Measurements from ENCODE around the gene UBE3B.

UBE3B gene

DNA sequence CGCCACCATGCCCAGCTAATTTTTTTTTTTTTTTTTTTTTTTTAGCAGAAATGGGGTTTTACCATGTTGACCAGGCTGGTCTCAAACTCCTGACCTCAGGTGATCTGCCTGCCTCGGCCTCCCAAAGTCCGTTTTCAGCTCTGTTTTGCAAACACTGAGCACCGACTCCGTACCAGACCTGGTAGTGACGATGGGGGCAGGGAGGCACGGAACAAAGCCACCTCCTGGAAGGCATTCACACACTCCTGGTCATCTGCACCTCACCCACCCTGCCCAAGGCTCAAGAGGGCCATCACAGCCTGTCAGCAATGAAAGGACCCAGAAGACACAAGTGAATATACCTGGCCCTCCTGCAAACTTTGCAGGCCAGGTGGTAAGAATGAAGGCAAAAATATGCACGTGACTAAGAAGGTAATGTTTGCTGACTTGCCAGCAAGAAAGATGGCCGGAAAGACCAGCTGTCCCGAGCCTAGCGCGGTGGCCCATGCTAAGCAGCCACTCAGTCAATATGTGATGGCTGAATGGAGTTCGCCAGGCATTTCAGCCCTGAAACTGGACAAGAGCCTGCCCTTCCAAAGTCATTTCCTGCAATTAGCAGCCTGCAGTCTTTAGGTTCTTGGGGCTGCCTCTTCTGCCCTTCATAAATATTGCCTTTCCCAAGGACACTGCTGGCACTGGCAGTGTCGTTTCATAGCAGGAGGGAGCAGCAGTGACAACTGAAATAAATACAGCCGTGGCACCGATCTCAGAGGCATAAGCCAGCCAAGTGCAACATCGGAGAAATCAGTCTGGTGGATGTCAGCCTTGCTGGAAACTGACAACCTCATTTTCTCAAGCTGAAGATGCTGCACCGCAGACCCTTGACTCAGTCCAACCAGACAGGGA is 78.2 kb downstream of the UBE3B start:
- no peak for DNase-seq
- in situ Hi-C loops (cut with HindIII; ENCODE audit: low pct_ligation_motif_present, low pct_unique_long_range_greater_than_20kb, low sequenced_read_pairs): no loop called here

- no peak for DNase-seq
- in situ Hi-C loops (cut with HindIII; ENCODE audit: low pct_ligation_motif_present, low pct_unique_long_range_greater_than_20kb, low sequenced_read_pairs): no loop called here
These were observed 79.8 kb downstream of the UBE3B start for GRCh38 chr12:109557200-109557599.

DNA sequence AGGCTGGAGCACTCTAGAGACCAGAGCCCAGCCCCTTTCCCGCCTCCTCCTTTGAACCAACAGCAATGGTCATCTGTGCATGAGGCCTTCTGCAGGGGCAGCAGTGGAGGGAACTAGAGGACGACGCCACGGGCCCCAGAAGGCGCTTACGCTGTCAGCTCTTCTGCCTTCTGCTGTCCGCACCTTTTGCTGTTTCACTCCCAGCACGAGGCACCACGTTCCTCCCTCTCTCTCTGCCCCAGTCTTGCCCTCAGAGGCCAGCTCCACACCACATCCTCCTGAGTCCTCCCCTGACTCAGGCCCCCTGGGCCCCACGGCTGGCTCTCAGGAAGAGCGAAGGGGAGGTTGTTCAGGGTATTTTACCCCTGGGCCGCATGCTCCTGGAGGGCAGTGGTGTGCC is 80.4 kb downstream of the UBE3B start:
- in situ Hi-C loops (cut with HindIII; ENCODE audit: low pct_ligation_motif_present, low pct_unique_long_range_greater_than_20kb, low sequenced_read_pairs): no loop called here
- DNase-seq: no peak

DNA sequence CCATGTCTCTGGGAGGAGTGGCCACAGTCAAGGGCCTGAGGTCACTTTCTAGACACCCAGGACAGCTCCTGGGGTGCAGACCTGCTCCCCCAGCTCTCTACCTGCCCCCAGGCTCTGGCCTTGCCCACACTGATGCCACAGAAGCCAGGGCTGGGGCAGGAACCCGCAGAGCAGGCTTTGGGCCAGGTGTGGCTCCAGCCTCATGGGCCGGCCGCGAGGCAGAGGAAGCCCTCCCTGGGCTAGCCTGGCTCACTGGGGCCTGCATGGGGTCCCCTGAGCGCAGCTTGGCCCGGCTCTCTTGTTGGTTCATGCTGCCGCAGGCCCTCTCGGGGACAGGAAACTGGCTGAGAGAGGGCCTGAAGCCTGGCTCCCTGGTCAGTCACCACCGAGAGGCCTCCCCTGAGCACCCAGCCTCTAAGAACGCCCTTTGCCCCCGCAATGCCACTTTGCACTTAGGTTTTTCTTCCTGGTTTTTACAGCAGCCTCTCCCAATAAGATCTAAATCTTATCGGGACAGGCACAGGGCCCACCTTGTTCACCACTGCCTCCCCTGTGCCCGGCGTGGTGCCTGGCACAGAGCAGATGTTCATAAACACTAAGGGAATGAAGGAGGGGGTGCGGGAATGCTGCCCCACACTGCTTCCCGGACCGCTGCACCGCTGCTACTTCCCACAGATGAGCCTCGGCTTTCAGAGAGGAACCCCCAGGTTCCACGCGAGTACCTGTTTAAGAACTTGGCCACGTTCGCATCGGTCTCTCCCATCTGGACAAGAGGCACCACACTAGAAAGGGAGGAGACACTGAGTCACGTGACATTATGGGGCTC is 81.2 kb downstream of the UBE3B start:
- in situ Hi-C loops (cut with HindIII; ENCODE audit: low pct_ligation_motif_present, low pct_unique_long_range_greater_than_20kb, low sequenced_read_pairs): no loop called here
- no peak for DNase-seq

DNA sequence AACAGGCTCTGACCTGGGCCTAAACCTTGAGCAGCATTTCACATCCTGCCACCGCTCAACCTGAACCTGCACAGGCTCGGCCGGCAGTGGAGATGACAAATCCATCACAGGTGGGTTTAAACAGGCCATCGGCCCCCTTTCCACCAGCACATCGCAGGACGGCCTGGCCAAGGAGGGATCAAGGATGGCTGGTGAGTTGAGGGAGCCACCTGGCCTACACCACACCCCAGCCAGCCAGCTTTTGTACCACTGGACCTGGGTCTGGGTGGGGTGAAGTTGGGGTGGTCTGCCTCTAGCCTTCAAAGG is 81.7 kb downstream of the UBE3B start:
- DNase-seq: no peak
- in situ Hi-C loops (cut with HindIII; ENCODE audit: low pct_ligation_motif_present, low pct_unique_long_range_greater_than_20kb, low sequenced_read_pairs): no loop called here

DNA sequence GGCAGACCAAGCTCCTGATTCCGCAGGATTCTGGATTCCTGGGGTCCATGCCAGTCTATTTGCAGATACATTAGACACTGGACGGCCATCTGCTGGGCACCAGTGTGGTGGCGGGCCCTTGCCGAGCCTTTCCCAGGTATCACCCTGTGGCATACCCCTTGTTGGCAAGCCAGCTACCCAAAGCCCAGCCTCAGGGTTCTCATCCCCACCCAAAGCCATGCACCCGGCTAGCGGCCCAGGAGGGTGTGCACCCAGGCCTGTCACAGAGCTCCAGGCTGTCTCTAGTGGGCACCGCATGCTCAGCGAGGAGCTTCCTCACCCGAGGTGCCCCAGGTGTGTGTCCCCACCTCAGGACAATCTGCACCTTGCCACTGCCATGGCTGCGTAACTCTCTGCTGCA is 82.2 kb downstream of the UBE3B start:
- no peak for DNase-seq
- in situ Hi-C loops (cut with HindIII; ENCODE audit: low pct_ligation_motif_present, low pct_unique_long_range_greater_than_20kb, low sequenced_read_pairs): no loop called here

DNA sequence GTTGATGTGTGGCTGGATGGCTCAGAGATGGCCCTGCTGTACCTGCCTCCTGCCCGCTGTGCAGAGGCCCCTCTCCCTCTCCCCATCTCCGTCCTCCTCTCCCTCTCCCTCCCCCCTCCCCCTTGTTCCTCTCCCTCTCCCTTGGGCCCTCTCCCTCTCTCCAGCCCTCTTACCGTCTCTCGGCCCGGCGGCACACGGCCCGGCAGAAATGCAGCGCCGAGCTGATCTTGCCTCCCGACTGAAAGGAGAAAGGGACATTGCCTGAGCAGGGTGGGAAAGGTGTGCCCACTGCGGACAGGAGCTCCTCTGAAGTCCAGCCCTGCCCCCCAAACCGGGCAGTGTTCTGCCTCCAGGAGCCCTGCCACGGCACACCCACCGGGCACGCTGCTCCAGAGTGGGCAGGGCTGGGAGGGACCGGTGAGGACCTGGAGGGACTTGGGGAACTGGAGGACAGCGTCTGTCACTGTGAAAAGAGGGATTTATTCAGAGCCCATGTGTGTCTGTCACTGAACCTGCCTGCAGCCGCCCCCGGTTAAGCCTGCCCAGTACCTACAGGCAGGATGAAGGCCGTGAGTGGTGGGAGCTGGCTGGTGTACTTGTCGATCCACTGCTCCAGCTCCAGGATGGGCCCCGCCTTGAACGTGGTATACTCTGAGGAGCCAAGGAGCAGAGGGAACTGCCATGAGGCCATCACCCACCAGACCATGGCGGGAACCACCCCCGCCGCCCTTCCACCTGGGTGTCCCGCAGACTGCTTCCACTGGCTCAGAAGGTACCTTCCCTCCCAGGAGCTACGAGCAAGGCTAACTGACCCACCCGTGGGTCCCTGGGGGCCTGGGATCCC is 83.7 kb downstream of the UBE3B start:
- DNase-seq: no peak
- in situ Hi-C loops (cut with HindIII; ENCODE audit: low pct_ligation_motif_present, low pct_unique_long_range_greater_than_20kb, low sequenced_read_pairs): no loop called here

GRCh38 chr12:109561711-109562030 is 84.2 kb downstream of the UBE3B start:
- no peak for DNase-seq
- in situ Hi-C loops (cut with HindIII; ENCODE audit: low pct_ligation_motif_present, low pct_unique_long_range_greater_than_20kb, low sequenced_read_pairs): no loop called here

- in situ Hi-C loops (cut with HindIII; ENCODE audit: low pct_ligation_motif_present, low pct_unique_long_range_greater_than_20kb, low sequenced_read_pairs): no loop called here
These were observed 85.4 kb downstream of the UBE3B start for GRCh38 chr12:109562871-109563270.

GRCh38 chr12:109563291-109564284 is 86.2 kb downstream of the UBE3B start:
- in situ Hi-C loops (cut with HindIII; ENCODE audit: low pct_ligation_motif_present, low pct_unique_long_range_greater_than_20kb, low sequenced_read_pairs): no loop called here
- DNase-seq: no peak

More at GRCh38 chr12:109562871-109563270, 85.4 kb downstream of the UBE3B start:
- DNase-seq: no peak

DNA sequence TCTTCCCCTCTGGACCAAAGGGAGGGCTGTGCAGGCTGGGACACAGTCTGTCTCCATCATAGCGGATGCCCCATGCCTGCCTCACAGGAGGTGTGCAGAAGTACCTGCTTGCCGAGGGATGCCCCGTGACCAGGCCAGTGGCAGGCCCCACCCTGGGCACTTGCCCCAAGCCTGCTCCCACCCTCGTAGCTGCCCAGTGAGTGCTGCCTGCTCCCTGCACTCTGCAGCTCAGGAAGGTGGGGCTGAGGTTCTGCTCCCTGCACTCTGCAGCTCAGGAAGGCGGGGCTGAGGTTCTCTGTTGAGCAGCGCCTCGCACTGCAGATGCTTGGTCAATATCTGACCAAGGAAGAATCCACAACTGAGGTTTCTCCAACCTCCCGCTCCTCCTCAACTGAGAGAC is 89.0 kb downstream of the UBE3B start:
- in situ Hi-C loops (cut with HindIII; ENCODE audit: low pct_ligation_motif_present, low pct_unique_long_range_greater_than_20kb, low sequenced_read_pairs): no loop called here
- no peak for DNase-seq

GRCh38 chr12:109567296-109567695 is 89.9 kb downstream of the UBE3B start:
- in situ Hi-C loops (cut with HindIII; ENCODE audit: low pct_ligation_motif_present, low pct_unique_long_range_greater_than_20kb, low sequenced_read_pairs): no loop called here
- DNase-seq: no peak

GRCh38 chr12:109567967-109568366 is 90.5 kb downstream of the UBE3B start:
- DNase-seq: no peak
- in situ Hi-C loops (cut with HindIII; ENCODE audit: low pct_ligation_motif_present, low pct_unique_long_range_greater_than_20kb, low sequenced_read_pairs): no loop called here

DNA sequence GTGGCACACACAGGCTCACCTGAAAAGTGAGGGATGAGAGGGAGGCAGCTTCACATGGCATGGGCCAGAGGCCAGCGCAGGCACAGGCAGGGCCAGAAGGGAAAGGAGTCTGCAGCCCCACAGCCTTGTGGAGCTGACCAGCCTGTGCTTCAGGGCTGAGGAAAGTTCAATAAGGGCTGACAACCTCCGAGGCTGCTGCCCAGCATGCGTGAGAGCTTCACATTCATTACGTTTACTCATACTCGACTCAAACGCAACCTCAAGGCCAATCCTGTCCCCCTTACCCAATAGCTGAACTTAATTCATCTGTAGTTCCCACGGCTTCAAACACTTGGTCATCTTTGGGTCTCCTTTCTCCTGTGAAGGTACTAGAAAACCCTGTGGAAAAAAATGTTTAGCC is 91.1 kb downstream of the UBE3B start:
- DNase-seq: no peak
- in situ Hi-C loops (cut with HindIII; ENCODE audit: low pct_ligation_motif_present, low pct_unique_long_range_greater_than_20kb, low sequenced_read_pairs): no loop called here

DNA sequence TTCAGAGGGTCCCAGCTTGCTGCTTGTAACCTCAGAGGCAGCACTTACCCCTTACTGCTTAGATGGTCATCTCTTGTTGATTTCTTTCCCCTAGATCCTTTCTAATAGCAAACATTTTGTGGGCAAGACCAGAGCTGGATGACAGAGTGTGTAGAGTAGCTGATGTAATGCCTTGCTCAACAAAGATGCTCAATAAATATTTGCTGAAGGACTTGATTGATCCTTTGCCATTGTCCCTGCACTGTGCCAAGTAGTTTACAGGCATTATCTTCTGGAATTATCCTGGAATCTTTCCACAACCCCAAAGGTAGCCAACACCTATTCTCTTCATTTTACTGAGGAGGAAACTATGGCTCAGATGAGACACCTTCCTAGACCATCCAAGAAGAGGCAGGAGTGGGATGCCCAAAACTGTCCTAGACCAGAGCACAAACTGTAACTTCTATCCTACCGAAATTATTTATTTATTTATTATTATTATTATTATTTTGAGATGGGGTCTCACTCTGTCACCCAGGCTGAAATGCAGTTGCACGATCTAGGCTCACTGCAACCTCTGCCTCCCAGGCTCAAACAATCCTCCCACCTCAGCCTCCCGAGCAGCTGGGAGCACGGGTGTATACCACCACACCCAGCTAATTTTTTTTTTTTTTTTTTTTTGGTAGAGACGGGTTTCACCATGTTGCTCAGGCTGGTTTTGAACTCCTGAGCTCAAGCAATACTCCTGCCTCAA is 94.5 kb downstream of the UBE3B start:
- no peak for DNase-seq
- in situ Hi-C loops (cut with HindIII; ENCODE audit: low pct_ligation_motif_present, low pct_unique_long_range_greater_than_20kb, low sequenced_read_pairs): no loop called here

- DNase-seq: no peak
- in situ Hi-C loops (cut with HindIII; ENCODE audit: low pct_ligation_motif_present, low pct_unique_long_range_greater_than_20kb, low sequenced_read_pairs): no loop called here
These were observed 95.0 kb downstream of the UBE3B start for GRCh38 chr12:109572506-109572845.

DNA sequence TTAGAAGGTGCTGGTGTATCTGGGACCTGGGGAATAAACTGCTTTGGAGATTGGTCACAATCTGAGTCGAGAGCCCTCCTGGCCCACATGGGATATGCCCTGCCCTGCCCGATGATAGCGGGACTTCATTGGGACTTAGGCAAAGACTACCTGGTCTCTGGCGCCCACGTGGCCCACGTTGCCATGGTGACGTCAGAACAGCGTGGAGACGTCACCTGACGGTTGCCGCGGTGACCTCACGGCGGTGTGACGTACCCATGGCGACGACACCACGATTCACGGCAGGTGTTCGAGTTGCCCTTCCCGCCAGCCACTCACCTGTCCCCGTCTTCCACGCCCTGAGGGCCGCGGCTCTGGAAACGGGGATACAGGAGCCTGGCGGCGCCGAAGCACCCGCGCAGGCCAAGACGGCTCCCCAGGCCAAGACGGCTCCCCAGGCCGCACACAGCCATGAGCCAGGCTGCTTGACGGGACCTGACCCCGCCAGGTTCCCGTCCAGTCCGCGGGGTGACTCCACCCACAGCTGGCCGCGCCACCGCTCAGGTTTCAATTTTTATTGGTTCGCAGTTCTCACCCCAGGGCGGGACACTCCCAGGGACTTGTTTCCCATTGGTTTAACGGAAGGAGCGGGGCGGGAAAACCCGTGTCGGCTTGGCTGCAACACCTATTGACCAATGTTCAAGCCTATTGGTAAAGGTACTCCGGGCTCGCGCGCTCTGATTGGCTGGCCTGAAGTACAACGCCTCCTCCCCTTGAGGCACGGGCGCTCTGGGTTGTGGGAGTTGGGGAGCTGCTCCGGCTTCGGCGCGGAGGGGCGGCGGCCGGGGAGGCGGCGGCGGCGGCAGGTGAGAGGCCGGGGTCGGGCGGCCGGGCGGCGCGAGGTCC is 95.8 kb downstream of the UBE3B start, which contains the start of the genes MMAB and MVK:
MMAB (minus strand) TSS at position 476 of the 885 bp plus-strand sequence; CDS start at position 452, 24 bp downstream.
MVK (plus strand) TSS at position 766 of the 885 bp plus-strand sequence. CDS start 1,029 bp downstream, outside the sequence.
- peak; percentile 100 for DNase-seq
- in situ Hi-C loops (cut with HindIII; ENCODE audit: low pct_ligation_motif_present, low pct_unique_long_range_greater_than_20kb, low sequenced_read_pairs): no loop called here

Data from ACHN (cell line).